Measurements from ENCODE around the gene UCP3. TPM values are rescaled to one million over a fixed set of nuclear protein-coding genes. Genes with fewer than 3 reads are reported as not detected.

UCP3 gene
- total and polyA plus RNA-seq, 10 of the 15 experiments (the other 5 are each of a cell fraction or from before 2014, with no cell fraction given) = 0.02 to 1.9 (median 0.94) TPM

- TF ChIP-seq ATF2 (IDR thresholded peaks at IDR 0.05; ENCODE audit: low read length) (no peak; the same call in 1 of the 2 replicates), SMARCA5 (IDR thresholded peaks at IDR 0.05) (no peak), ZNF687 (IDR thresholded peaks at IDR 0.05) (peak; percentile 56; the same call in 1 of the 2 replicates), GATAD2B (conservative IDR thresholded peaks at IDR 0.05; ENCODE audit: low read depth) (0 out of 2 replicates have a peak, but pooled peaks have one; percentile 49), ZBTB33 (IDR thresholded peaks at IDR 0.05) (no peak), POU2F2 (IDR thresholded peaks at IDR 0.05; ENCODE audit: borderline replicate concordance, low read depth, low read length) (no peak), E4F1 (IDR thresholded peaks at IDR 0.05; ENCODE audit: borderline replicate concordance, partially characterized antibody) (no peak), PBX3 (IDR thresholded peaks at IDR 0.05; ENCODE audit: insufficient replicate concordance, low read depth, low read length) (peak; percentile 45), GABPA (IDR thresholded peaks at IDR 0.05; ENCODE audit: low read depth) (no peak), KDM1A (IDR thresholded peaks at IDR 0.05; ENCODE audit: borderline replicate concordance) (no peak), ZNF24 (IDR thresholded peaks at IDR 0.05) (no peak), PAX5 (IDR thresholded peaks at IDR 0.05; ENCODE audit: borderline replicate concordance, low read depth, low read length) (peak; percentile 49), BHLHE40 (IDR thresholded peaks at IDR 0.05; ENCODE audit: borderline replicate concordance in 1 of 2, low read depth in 2 of 2, low read length in 1 of 2) (peak; percentile 57 to 63; a peak in 3 of 4 replicates), ZNF274 (IDR thresholded peaks at IDR 0.05; ENCODE audit: insufficient read depth, insufficient read length) (no peak), PML (IDR thresholded peaks at IDR 0.05; ENCODE audit: low read length) (no peak), IRF3 (IDR thresholded peaks at IDR 0.05) (no peak)
Observed at GRCh38 chr11:73980001-73980961, 28.6 kb downstream of the UCP3 start (continued).

Data from GM12878 (cell line).